Choroid plexus epithelial cell (primary cell): ENCODE data around the gene PLXDC2.

Experiments used
- DNase-seq: peaks from one replicate; pipeline ENCODE4 v3.0.0-alpha.2; 2010; ENCODE audit warnings: low read depth
- H3K4me3 ChIP-seq: 2 replicates; pipeline ENCODE4 v1.5.1; 2011; ENCODE audit warnings: low read depth, mild to moderate bottlenecking, control low read depth, low read length, moderate library complexity
- CTCF ChIP-seq: conservative IDR thresholded peaks from 2 replicates; pipeline ENCODE4 v1.5.1; 2011; ENCODE audit warnings: low read depth, mild to moderate bottlenecking, control low read depth, inconsistent platforms, low read length, moderate library complexity

PLXDC2 gene

GRCh38 chr10:20232079-20232705 lies 416.0 kb downstream of the PLXDC2 start:
- DNase-seq = no peak
- H3K4me3 ChIP-seq = no peak overlapping the region
- TF ChIP-seq CTCF = no peak

GRCh38 chr10:20233423-20233822 lies 417.2 kb downstream of the PLXDC2 start:
- TF ChIP-seq CTCF = no peak
- DNase-seq = peak; percentile 34
- H3K4me3 ChIP-seq = no peak overlapping the region

- TF ChIP-seq CTCF = no peak
- H3K4me3 ChIP-seq = no peak overlapping the region
- DNase-seq = no peak
Measured at GRCh38 chr10:20234579-20234978, 418.3 kb downstream of the PLXDC2 start.

- no peak for TF ChIP-seq CTCF
Measured at GRCh38 chr10:20237091-20237570, 420.9 kb downstream of the PLXDC2 start.

GRCh38 chr10:20237586-20237985 lies 421.4 kb downstream of the PLXDC2 start:
- no peak for TF ChIP-seq CTCF
- H3K4me3 ChIP-seq = no peak overlapping the region
- DNase-seq = no peak

More at GRCh38 chr10:20237091-20237570, 420.9 kb downstream of the PLXDC2 start:
- DNase-seq = no peak
- H3K4me3 ChIP-seq = no peak overlapping the region

- DNase-seq = no peak
- H3K4me3 ChIP-seq = no peak overlapping the region
- TF ChIP-seq CTCF = no peak
Measured at GRCh38 chr10:20240643-20241042, 424.4 kb downstream of the PLXDC2 start.

- DNase-seq = no peak
- TF ChIP-seq CTCF = no peak
- no peak overlapping the region for H3K4me3 ChIP-seq
Measured at GRCh38 chr10:20247454-20247853, 431.2 kb downstream of the PLXDC2 start.
